ENCODE data around the gene SLF2. TPM values are rescaled to one million over a fixed set of nuclear protein-coding genes. Genes with fewer than 3 reads are reported as not detected.

SLF2 gene
- total RNA-seq, 1 experiment from 2014 or later: 43.0 TPM

DNA sequence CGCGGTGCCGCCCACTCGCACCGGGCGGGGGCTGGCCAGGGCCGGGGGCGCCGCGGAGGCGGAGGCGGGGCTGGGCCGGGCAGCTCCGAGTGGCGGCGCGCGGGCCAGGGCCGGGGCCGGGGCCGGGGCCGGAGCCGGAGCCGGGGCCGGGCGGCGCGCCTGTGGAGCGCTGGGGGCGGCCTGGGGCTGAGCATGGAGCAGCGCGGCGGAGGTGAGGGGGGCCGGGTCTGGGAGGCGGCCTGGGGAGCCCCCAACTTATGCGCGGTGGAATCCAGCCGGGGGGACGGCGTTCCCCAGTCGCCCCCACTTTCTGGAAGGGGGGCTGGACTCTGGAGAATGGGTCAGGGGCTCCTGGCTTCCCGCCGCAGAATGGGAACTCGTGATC lies 87.0 kb downstream of the SLF2 start, which contains the start of gene LZTS2:
LZTS2 (plus strand) TSS at position 67 of the 385 bp plus-strand sequence. CDS start 2,731 bp downstream, outside the sequence.
- intact Hi-C loops (cut with micrococcal nuclease): no loop called here
- Histone ChIP-seq H3K36me3 (ENCODE audit: control insufficient read depth in 1 of 2, insufficient read depth in 2 of 2, low read length in 2 of 2) (peaks cover 7 to 11% of the 10 kb centered on the region in 2 experiments; a peak in 2 of 4 replicates), H3K9me2 (ENCODE audit: insufficient read depth) (no peaks in the 10 kb centered on the region), H3K27me3 (ENCODE audit: insufficient read depth, low read length) (no peaks in the 10 kb centered on the region), H3K9me3 (ENCODE audit: control insufficient read depth in 1 of 2, insufficient read depth in 1 of 2, low read depth in 1 of 2, low read length in 2 of 2) (no peaks in the 10 kb centered on the region), H3K4me1 (ENCODE audit: control insufficient read depth in 1 of 2, insufficient read depth in 2 of 2, low read length in 2 of 2) (peaks cover 21 to 51% of the 10 kb centered on the region in 2 experiments), H2AFZ (ENCODE audit: low read depth, low read length, poor library complexity, severe bottlenecking) (no peak within 1 kb of the TSS), H3K27ac (ENCODE audit: low read depth, low read length) (peak within 1 kb of the TSS; percentile 87), H3K4me3 (replicated peaks in 1 of 2; ENCODE audit: low read depth in 1 of 2, low read length in 2 of 2) (peak within 1 kb of the TSS; percentile 88 to 92), H3K79me2 (ENCODE audit: insufficient read depth, low read length) (peaks cover 48% of the 10 kb centered on the region), H3K4me2 (ENCODE audit: low read length) (peak within 1 kb of the TSS; percentile 98), H4K20me1 (ENCODE audit: insufficient read depth) (no peaks in the 10 kb centered on the region), H3K9ac (ENCODE audit: low read length) (peak within 1 kb of the TSS; percentile 94)
- ChIA-PET CTCF (interaction anchor here (0.6 to 8.3 kb wide), 6 partner anchors 10 to 118 kb away, joined by 3 to 118 read pairs (median 13); no protein-coding TSS in a partner anchor), POLR2A (no interaction called here), RAD21 (ENCODE audit: low non-redundant PET in 1 of 2, low total read pairs in 2 of 2, uncharacterized antibody in 2 of 2, unreplicated experiment in 2 of 2) (interaction anchor here in 1 of 2 experiments (0.9 kb wide), 1 partner anchor 14 kb away, joined by 5 read pairs; no protein-coding TSS in a partner anchor)
- BruUV-seq (replicated peaks): no TSS peak
- DNase-seq (ENCODE audit: low read depth, low spot score) (no peak), ATAC-seq (no peak; the same call in 1 of the 2 replicates)
- TF ChIP-seq ZFX (IDR thresholded peaks at IDR 0.05) (peak; percentile 52; the same call in 1 of the 2 replicates), JUND (IDR thresholded peaks at IDR 0.05) (no peak)

DNA sequence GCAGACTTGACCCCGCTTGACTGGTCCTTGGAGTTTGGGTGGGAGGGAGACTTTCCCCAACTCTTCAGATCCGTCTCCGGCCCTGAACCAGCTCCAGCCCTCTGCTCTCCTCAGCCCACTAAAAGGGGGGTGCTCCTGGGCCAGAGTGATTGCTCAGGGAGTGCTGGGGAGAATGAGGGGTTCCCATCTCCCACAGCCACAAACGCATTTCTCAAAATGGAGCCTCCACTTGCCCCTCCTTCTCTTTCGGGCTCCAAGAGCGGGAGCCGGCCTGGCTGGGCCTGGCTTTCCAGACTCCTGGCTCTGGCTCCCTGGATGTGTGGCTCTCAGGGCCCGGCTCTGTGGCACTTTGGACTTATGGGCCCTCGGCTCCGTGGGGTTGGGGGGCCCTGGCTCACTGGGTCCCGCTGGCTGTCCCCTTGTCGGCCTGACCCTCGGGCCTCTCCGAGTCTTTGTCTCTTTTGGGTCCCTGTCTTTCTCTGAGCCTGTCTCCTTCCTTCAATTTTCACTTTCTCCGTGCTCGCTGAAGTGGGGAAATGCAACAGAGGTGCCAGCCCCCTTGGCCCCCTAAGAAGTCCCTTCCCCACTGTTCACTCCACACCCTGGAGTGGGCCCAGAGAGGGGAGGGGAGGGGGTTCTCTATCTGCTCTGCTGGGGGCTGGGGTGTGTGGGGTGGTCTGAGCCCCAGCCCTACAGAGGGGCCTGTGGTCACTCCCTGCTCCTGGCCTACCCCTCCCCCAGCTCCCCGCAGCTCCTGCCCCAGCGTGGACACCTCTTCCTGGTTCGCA lies 87.6 kb downstream of the SLF2 start:
- DNase-seq (ENCODE audit: low read depth, low spot score): no peak
- H3K27me3 ChIP-seq (ENCODE audit: insufficient read depth, low read length): no peaks in the 10 kb centered on the region
- H3K9me2 ChIP-seq (ENCODE audit: insufficient read depth): no peaks in the 10 kb centered on the region
- POLR2A ChIA-PET: no interaction called here
- TSS peak; percentile 30 for BruUV-seq (replicated peaks)
- TF ChIP-seq CEBPB (IDR thresholded peaks at IDR 0.05; ENCODE audit: low read depth): no peak
- TF ChIP-seq POLR2A (IDR thresholded peaks at IDR 0.05; ENCODE audit: borderline replicate concordance, extremely low read depth, insufficient read depth, insufficient read length): peak; percentile 22
- no peak for TF ChIP-seq ZFX (IDR thresholded peaks at IDR 0.05)
- peak; percentile 16; the same call in 1 of the 2 replicates for TF ChIP-seq POLR2AphosphoS5 (IDR thresholded peaks at IDR 0.05; ENCODE audit: low read depth, low read length)
- TF ChIP-seq ELF1 (IDR thresholded peaks at IDR 0.05; ENCODE audit: borderline replicate concordance, low read depth): no peak
- TF ChIP-seq YY1 (IDR thresholded peaks at IDR 0.05; ENCODE audit: extremely low read depth, insufficient replicate concordance, low read depth, low read length): peak; percentile 5
- TF ChIP-seq ZNF274 (IDR thresholded peaks at IDR 0.05; ENCODE audit: low read depth, low read length): no peak
- TF ChIP-seq EGR1 (IDR thresholded peaks at IDR 0.05; ENCODE audit: low read depth): no peak
- no peaks in the 10 kb centered on the region for H3K9me3 ChIP-seq (ENCODE audit: control insufficient read depth in 1 of 2, insufficient read depth in 1 of 2, low read depth in 1 of 2, low read length in 2 of 2)
- peak overlapping the region; percentile 87 for H3K27ac ChIP-seq (ENCODE audit: low read depth, low read length)
- peak overlapping the region; percentile 96 for H3K4me2 ChIP-seq (ENCODE audit: low read length)
- H2AFZ ChIP-seq (ENCODE audit: low read depth, low read length, poor library complexity, severe bottlenecking): no peak overlapping the region
- H3K79me2 ChIP-seq (ENCODE audit: insufficient read depth, low read length): peaks cover 48% of the 10 kb centered on the region
- intact Hi-C loops (cut with micrococcal nuclease): no loop called here
- H3K36me3 ChIP-seq (ENCODE audit: control insufficient read depth in 1 of 2, insufficient read depth in 2 of 2, low read length in 2 of 2): peaks cover 4 to 7% of the 10 kb centered on the region in 2 experiments; a peak in 2 of 4 replicates
- RAD21 ChIA-PET (ENCODE audit: low non-redundant PET in 1 of 2, low total read pairs in 2 of 2, uncharacterized antibody in 2 of 2, unreplicated experiment in 2 of 2): interaction anchor here in 1 of 2 experiments (0.9 kb wide), 1 partner anchor 14 kb away, joined by 5 read pairs; no protein-coding TSS in a partner anchor
- H3K9ac ChIP-seq (ENCODE audit: low read length): peak overlapping the region; percentile 94
- H4K20me1 ChIP-seq (ENCODE audit: insufficient read depth): no peaks in the 10 kb centered on the region
- CTCF ChIA-PET: interaction anchor here (0.9 to 8.3 kb wide), 5 partner anchors 9 to 55 kb away, joined by 3 to 118 read pairs (median 23); no protein-coding TSS in a partner anchor
- no peak for ATAC-seq
- H3K4me3 ChIP-seq (replicated peaks in 1 of 2; ENCODE audit: low read depth in 1 of 2, low read length in 2 of 2): peak overlapping the region; percentile 88 to 92
- peaks cover 21 to 47% of the 10 kb centered on the region in 2 experiments for H3K4me1 ChIP-seq (ENCODE audit: control insufficient read depth in 1 of 2, insufficient read depth in 2 of 2, low read length in 2 of 2)

All from HCT116 (cell line).